Measurements from ENCODE around the gene TAF7.
"Not testable (repeated sequence)": the region's sequence is repeated elsewhere in the genome, so short reads cannot be mapped to it uniquely, and the experiment has no call there.

Gene TAF7

DNA sequence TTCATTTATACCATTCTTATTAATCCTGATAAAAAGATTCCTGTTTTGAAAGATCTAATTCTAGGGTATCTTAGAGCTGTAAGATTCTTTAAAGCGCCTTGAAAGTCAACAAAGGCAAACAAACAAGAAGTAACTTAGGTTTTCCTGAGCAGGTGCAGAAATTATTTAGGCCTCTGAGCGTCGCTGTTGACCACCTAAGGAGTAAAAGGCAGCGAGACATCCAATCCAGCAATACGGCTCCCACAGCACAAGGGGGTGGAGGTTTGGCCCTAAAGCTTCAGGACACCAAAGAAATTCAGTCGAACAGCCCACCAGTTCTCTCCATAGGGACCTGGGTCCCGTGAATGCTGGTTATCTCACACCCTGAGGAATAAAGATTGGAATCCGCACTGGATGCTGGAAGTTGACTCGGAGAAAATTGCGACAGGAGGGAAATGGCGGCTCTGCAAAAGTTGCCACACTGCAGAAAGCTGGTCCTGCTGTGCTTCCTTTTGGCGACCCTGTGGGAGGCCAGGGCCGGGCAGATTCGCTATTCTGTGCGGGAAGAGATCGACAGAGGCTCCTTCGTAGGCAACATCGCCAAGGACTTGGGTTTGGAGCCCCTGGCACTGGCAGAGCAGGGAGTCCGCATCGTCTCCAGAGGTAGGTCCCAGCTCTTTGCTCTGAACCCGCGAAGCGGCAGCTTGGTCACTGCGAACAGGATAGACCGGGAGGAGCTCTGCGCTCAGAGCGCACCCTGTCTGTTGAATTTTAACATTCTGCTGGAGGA, 18.1 kb upstream of the TAF7 start, which contains the start of gene PCDHGA2:
TSS of gene PCDHGA2 (plus strand) at position 223 of the 769 bp plus-strand sequence.
- no peak for DNase-seq (ENCODE audit: low read depth)

DNA sequence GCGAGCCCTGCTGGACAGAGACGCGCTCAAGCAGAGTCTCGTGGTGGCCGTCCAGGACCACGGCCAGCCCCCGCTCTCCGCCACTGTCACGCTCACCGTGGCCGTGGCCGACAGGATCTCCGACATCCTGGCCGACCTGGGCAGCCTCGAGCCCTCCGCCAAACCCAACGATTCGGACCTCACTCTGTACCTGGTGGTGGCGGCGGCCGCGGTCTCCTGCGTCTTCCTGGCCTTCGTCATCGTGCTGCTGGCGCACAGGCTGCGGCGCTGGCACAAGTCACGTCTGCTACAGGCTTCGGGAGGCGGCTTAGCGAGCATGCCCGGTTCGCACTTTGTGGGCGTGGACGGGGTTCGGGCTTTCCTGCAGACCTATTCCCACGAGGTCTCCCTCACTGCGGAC, 12.0 kb upstream of the TAF7 start:
- DNase-seq (ENCODE audit: low read depth), result not testable (repeated sequence)

DNA sequence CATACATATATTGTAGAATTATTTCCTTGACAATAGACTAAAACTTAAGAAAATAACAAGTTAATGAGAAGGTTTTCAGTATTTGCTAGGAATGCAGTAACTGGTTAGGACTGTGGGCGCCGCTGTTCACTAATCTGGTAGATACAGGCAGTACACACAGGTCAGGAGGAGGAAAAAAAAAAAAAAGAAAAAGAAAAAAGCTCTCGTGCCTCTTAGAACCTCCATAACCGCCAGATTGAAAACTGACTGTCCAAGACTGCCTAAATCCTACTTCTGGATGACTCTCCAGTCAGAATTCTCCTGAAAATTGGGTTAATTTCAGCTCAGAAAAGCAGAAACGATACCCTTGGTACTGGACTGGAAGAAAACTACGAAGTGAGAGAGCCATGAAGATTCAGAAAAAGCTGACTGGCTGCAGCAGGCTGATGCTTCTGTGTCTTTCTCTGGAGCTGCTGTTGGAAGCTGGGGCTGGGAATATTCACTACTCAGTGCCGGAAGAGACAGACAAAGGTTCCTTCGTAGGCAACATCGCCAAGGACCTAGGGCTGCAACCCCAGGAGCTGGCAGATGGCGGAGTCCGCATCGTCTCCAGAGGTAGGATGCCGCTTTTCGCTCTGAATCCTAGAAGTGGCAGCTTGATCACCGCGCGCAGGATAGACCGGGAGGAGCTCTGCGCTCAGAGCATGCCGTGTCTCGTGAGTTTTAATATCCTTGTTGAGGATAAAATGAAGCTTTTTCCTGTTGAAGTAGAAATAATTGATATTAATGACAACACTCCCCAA, 9.9 kb upstream of the TAF7 start, which contains the start of gene PCDHGA1:
TSS of gene PCDHGA1 (plus strand) at position 216 of the 782 bp plus-strand sequence.
- no peak for DNase-seq (ENCODE audit: low read depth)

DNA sequence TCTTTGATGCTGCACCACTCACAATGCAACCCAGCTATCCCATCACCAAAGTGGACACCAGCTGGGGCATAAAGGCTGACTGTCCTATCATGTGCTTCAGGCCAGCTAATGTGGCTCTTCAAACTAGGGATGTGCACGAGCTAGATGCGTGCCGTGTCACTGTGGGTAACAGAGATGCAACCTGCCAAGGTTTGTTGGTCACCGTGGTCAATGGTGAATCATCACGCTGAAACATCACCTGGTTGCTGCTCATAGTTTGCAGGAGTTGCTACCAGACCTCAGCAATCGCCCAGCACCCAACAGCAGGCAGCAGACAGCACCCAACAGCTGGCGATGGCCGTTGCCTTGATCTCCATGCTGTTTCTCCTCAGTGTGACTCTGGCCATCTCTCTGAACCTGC, 7.6 kb upstream of the TAF7 start:
- no peak for DNase-seq (ENCODE audit: low read depth)

DNA sequence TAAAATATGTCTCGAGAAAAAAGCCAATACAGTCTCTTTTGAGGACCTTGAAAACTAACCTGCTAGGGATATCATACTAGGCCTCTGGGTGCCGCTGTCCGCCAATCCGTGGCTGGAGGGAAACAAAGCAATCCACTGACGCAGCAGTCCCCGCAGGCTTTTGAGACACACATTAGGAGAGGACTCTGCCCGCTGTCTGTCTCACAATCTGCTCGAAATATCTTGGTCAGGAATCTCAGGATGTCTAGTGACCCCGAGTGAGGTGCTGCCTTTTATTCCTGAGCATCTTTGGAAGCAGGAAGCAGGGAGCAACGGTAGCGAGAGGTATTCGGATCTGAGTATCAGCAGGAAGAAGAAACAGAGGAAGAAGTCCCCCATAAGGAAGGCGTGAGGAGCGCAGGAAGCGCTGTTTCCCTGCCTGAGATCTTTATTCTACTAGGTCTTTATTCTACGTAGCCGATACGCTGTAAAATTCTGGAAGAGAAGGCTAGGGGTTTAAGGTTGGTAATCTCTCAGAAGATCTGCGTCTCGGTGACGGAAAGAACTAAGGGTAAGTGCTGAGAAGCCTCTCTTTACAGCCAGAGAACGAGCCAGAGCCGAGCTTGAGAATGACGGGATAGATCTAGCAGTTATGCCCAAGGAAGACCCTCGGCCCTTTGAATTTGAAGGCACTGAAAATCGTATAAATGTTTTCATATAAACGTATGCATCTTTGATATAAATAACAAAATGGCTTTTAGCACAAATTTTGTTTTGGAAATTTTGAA, 5.7 kb upstream of the TAF7 start:
- DNase-seq (ENCODE audit: low read depth), result peak; percentile 43

DNA sequence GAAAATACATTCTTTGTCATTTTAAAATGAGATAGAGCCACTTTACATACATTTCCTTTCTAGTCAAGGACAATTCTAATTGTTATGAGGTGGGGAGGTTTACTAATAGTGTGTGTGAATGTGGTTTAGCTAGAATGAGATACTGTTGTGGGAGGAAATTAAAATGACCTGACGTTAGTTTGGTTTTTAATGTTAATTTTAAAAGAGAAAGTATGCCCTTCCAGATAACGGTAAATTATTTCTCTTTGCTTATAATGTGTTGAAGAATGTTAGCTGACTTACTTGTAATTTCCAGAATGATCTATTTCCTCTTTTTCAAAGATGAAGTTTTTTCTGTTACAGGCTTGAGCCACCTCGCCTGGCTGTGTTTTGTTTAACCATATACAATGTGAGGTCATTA, 1.7 kb upstream of the TAF7 start:
- no peak for DNase-seq (ENCODE audit: low read depth)

DNA sequence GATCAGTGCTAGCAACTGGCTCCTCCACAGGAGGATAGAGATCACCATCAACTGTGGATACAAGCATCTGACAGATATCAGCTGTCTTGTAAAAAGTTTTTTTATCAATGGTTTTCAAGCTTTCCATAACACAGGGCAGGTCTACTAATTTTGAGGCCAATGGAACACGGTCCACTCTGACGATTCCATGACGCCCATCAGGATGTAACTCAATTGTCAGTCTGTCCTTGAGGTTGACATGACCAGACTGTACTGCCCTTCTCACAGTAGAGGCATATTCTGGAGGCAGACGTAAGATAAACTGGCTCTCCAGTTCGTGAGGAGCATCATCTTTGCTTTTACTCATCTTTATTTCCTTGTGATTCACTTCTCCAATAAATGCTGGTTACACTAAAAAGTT, 885 bp downstream of the TAF7 start:
- DNase-seq (ENCODE audit: low read depth), result no peak

DNA sequence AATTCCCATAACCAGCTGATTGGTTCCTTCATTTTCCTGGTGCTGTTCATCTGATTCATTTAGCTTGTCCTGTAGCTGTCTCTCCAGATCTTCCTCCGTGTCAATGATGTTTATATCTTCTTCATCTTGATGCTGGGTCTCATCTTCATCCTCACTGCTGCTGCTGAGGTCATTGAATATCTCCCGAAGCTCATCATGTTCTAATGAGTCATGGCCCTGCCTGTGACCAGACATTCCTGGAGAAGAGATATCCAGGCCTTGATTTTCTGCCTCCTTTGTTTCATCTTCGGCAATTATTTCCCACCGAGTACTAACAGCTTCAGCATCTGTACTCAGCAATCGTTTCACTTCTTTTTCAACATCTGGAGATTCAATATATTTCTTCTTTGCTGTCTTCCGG, 1.4 kb downstream of the TAF7 start:
- no peak for DNase-seq (ENCODE audit: low read depth)

DNA sequence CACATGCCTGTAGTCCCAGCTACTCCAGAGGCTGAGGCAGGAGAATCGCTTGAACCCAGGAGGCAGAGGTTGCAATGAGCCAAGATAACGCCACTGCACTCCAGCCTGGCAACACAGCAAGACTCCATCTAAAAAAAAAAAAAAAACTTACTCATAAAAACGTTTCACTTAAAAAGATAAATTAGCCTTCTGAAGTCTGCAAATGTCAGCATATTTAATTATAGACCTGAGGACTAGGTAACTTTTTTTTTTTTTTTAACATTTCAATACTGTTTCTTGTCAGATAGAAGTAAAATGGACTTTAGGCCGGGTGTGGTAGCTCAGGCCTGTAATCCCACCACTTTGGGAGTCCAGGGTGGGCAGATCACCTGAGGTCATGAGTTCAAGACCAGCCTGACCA, 3.6 kb downstream of the TAF7 start:
- DNase-seq (ENCODE audit: low read depth), result not testable (repeated sequence)

DNA sequence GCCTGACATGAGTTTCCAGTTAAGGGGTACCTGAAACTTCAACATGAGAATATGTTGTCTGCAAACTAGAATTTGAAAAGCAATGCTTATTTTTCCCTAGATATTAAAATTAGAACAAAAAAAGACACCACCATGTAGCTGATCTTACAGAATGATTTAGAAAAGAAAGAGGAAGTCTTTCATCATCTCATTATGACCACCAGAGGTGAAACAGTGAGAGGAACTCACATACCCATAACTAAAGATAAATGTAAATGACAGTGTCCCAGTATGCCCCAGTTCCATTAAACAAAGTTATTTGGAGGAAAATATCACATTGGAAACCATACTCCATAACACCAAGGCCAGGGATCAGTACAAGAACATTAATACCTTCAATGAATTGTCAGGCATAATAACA, 6.9 kb downstream of the TAF7 start:
- DNase-seq (ENCODE audit: low read depth), result no peak

DNA sequence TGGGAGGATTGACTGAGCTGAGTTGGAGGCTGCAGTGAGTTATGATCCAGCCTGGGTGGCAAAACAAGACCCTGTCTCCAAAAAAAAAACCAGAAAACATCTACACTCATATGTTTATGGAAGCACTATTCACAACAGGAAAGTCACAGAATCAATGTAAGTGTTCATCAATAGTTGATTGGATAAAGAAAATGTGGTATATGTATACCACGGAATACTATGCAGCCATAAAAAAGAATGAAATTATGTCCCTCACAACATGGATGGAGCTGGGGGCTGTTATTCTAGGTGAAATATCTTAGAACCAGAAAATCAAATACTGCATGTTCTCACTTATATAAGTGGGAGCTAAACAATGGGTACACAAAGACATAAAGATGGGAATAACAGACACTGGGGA, 14.0 kb downstream of the TAF7 start:
- no peak for DNase-seq (ENCODE audit: low read depth)

DNA sequence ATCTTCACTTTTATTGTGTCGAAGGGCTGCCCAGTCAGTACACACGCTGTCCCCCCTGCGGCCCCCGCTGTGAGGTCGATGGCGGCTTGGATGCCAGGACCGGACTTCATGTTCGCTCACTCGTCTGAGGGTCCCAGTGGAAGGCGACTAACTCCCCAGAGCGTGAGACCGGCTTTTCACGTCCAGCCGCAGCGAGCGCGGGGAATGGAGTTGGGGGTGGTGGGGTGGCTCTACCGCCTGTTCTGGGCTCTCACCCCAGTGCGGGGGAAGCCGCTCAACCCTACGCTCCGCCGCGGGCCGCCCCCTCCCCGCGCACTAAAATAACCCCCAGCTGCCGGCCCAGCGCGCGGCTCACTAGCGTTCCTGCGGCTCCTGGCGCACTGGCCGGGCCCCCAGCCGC, 16.8 kb downstream of the TAF7 start, which contains the start of gene SLC25A2:
TSS of gene SLC25A2 (minus strand) at position 294 of the 400 bp plus-strand sequence. CDS start at position 110, 184 bp downstream.
- no peak for DNase-seq (ENCODE audit: low read depth)

DNA sequence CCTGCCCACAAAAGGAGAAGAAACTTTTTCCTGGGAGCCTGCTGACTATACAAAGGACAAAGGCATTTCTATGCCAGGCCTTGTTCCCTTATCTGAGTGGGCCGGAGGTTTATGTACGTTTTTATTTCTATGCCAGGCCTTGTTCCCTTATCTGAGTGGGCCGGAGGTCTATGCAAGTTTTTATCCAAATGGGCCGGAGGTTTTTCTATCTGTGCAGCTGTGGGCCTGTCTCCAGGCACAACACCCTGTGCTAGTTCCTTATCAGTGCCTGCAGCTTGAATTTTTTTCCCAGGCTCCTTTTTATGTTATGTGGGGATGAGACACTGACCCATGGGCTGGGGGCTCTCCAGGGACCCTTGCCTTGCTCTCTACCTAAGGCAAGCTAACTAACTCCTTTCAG, 22.2 kb downstream of the TAF7 start:
- DNase-seq (ENCODE audit: low read depth), result no peak

DNA sequence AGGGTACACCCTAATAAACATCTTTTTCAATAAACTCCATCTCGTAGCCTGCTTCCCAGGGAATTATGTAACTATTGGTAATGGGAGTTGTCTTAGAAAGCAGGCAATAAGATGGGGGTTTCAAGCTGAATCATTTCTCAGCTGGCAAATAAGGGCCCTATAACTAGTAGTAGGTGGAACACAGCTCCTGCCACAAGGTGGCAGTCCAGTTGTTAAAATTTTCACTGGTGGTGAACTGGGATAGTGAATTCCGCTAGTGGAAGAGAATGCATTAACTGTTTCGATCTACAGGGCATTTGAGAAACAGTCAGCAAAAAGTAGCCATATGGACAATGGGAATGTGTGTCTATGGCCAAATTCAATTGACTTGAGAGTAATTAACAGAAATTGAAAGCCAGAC, 47.7 kb downstream of the TAF7 start:
- no peak for DNase-seq (ENCODE audit: low read depth)

DNA sequence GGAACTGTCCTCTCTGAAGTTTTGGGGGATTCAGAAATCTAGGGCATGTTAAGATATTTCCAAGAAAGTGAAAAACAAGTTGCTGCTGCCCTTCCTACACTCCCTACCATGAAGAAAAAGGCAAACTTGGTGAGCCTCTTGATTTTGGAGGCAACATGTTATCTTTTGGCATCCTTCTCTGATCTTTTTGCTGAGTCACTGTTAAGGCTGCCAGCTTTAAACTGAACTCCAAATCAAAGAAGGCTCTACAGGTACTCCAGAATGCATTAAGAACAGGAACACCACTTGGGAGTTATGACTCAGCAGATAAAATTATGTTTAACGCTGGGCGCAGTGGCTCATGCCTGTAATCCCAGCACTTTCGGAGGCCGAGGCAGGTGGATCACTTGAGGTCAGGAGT, 51.4 kb downstream of the TAF7 start:
- DNase-seq (ENCODE audit: low read depth), result no peak

All from activated T-helper 1 cell treated with Interleukin-2 at 50 U/mL for 16 hours (primary cell).